ENCODE results near the gene PCED1B. TPM values are rescaled to one million over a fixed set of nuclear protein-coding genes. Genes with fewer than 3 reads are reported as not detected.

PCED1B gene
- total RNA-seq, 1 donor from 2014 or later = 7.6 TPM

DNA sequence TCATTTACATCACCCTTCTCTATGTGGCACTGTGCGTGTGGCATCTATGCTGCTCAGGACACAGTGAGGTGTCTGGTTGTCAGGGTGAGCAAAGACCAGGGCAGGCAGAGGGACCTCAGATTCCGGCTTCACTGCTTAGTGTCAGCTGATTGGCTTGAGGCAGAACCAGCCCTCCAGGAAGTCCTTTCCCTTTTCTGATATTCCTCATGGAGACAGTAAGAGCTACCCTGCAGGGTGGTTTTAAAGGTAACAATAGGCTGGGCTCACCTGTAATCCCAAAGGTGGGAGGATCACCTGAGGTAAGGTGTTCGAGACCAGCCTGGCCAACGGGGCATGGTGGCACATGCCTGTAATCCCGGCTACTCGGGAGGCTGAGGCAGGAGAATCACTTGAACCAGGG is 129.6 kb downstream of the PCED1B start:
- TF ChIP-seq, protein P1, sequence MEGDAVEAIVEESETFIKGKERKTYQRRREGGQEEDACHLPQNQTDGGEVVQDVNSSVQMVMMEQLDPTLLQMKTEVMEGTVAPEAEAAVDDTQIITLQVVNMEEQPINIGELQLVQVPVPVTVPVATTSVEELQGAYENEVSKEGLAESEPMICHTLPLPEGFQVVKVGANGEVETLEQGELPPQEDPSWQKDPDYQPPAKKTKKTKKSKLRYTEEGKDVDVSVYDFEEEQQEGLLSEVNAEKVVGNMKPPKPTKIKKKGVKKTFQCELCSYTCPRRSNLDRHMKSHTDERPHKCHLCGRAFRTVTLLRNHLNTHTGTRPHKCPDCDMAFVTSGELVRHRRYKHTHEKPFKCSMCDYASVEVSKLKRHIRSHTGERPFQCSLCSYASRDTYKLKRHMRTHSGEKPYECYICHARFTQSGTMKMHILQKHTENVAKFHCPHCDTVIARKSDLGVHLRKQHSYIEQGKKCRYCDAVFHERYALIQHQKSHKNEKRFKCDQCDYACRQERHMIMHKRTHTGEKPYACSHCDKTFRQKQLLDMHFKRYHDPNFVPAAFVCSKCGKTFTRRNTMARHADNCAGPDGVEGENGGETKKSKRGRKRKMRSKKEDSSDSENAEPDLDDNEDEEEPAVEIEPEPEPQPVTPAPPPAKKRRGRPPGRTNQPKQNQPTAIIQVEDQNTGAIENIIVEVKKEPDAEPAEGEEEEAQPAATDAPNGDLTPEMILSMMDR (IDR thresholded peaks at IDR 0.05) = no peak
- Histone ChIP-seq H3K27me3 (no peaks in the 10 kb centered on the region), H3K27ac (no peak overlapping the region), H3K4me1 (peaks cover 22% of the 10 kb centered on the region), H3K4me3 (no peak overlapping the region), H3K9me3 (no peaks in the 10 kb centered on the region), H3K36me3 (no peaks in the 10 kb centered on the region)
- ATAC-seq (no peak), DNase-seq (no peak)
- intact Hi-C loops (cut with DNase I) = no loop called here

DNA sequence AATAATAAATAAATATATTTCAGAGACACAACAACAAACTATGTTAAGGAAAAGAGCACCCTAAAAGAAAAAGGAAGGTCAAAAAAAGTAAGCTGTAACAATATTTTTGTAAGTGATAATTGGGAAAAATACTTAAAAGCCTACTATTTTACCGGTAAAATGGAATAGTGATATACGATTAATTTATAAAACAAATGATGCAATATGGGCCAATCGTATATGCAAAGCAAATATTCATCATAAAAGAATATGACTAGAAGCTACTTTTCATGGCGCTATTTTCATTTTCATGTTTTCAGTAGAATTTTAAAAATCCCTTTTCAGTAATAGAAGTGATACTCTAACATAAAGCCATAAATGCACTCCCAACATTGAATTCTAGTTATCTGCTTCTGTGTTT is 131.4 kb downstream of the PCED1B start:
- TF ChIP-seq, protein P1 (IDR thresholded peaks at IDR 0.05) = no peak
- intact Hi-C loops (cut with DNase I) = no loop called here
- no peak for DNase-seq
- no peaks in the 10 kb centered on the region for H3K36me3 ChIP-seq
- H3K27me3 ChIP-seq = no peaks in the 10 kb centered on the region
- no peak for ATAC-seq
- H3K27ac ChIP-seq = no peak overlapping the region
- no peak overlapping the region for H3K4me3 ChIP-seq
- H3K9me3 ChIP-seq = no peaks in the 10 kb centered on the region
- peaks cover 22% of the 10 kb centered on the region for H3K4me1 ChIP-seq

DNA sequence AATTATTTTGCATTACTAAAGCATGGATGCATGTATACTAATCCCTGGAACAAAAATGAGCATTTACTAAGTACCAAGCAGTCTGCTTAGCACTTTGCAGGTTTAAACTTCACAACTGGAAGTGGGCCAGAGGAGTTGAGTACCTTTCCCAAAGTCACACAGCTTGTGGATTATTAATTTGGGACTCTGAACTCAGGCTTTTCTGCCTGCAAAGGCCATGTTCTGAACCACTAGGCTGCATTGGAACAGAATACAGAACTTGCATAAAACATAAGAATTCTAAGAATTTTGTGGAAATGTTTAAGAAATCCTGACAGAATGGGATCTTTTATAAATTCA is 133.2 kb downstream of the PCED1B start:
- peaks cover 9% of the 10 kb centered on the region for H3K4me1 ChIP-seq
- TF ChIP-seq, protein P1 (IDR thresholded peaks at IDR 0.05) = no peak
- H3K36me3 ChIP-seq = no peaks in the 10 kb centered on the region
- no peaks in the 10 kb centered on the region for H3K9me3 ChIP-seq
- ATAC-seq (no peak), DNase-seq (no peak)
- no peak overlapping the region for H3K4me3 ChIP-seq
- H3K27me3 ChIP-seq = no peaks in the 10 kb centered on the region
- no peak overlapping the region for H3K27ac ChIP-seq
- intact Hi-C loops (cut with DNase I) = no loop called here

DNA sequence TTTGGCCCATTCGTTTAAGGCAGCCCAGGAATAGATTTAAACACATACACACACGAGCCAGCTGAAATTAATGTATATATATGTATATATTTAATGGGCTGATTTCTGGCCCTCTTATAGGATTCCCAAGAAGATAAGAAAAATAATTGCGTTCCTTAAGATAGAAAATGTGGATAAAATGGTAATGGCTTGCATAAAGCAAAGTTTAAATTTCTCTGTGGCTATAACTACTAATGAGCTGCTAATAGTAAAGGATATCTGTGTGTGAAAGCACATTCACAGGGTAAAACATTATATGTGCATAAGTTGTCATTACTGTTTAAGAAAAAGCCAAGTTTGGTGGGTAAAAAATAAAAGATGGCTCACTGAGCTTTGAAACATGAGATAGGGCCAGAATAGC is 134.0 kb downstream of the PCED1B start:
- intact Hi-C loops (cut with DNase I) = no loop called here

DNA sequence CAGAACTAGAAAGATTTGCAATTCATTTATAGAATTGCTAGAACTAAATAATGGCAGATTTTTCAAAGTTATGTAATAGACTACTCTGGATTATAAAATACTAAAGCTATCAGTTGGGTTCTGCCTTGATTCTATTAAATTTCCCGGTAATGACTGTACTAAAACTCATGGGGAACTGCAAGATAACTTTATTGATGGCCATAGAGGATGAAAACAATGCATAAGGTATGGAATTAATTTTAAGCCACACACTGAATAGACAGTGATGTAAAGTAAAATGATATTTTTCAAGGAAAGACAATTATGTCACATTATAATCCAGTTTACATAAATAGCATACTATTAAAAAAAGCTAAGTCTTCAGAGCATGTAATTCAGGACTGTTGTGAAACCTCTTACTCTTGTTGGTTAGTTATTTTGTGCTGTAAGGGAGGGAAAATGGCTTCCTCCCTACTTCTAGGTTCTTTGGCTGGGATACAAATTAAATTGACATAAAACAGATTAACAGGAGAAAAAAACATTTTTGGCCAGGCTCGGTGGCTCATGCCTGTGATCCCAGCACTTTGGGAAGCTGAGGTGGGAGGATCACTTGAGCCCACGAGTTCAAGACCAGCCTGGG is 134.7 kb downstream of the PCED1B start:
- Histone ChIP-seq H3K4me3 (peak overlapping the region; percentile 41), H3K36me3 (no peaks in the 10 kb centered on the region), H3K9me3 (no peaks in the 10 kb centered on the region), H3K27me3 (no peaks in the 10 kb centered on the region), H3K27ac (no peak overlapping the region), H3K4me1 (no peaks in the 10 kb centered on the region)
- intact Hi-C loops (cut with DNase I) = no loop called here
- ATAC-seq (no peak), DNase-seq (no peak)
- TF ChIP-seq, protein P1 (IDR thresholded peaks at IDR 0.05) = no peak

More for the DNA sequence above, 134.0 kb downstream of the PCED1B start:
- Histone ChIP-seq H3K9me3 (no peaks in the 10 kb centered on the region), H3K4me1 (peaks cover 3% of the 10 kb centered on the region), H3K36me3 (no peaks in the 10 kb centered on the region), H3K27me3 (no peaks in the 10 kb centered on the region), H3K27ac (no peak overlapping the region), H3K4me3 (peak overlapping the region; percentile 41)
- TF ChIP-seq, protein P1 (IDR thresholded peaks at IDR 0.05) = no peak
- DNase-seq = no peak
- no peak for ATAC-seq

DNA sequence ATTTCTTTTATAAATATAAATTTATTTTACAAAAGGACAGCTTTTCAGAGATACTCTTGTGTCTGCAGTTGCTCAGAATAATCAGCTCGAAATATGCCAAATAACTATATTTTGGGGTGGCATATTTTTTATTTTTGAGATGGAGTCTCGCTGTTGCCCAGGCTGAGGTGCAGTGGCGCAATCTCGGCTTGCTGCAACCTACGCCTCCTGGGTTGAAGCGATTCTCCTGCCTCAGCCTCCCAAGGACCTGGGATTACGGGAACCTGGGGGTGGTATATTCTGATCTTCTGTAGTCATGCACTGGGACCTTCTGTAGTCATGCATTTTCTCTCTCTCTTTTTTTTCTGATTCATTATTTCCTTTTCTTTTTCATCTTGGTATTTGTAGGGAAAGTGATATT is 135.3 kb downstream of the PCED1B start:
- H3K27me3 ChIP-seq = no peaks in the 10 kb centered on the region
- TF ChIP-seq, protein P1 (IDR thresholded peaks at IDR 0.05) = no peak
- intact Hi-C loops (cut with DNase I) = no loop called here
- peak overlapping the region; percentile 41 for H3K4me3 ChIP-seq
- H3K27ac ChIP-seq = no peak overlapping the region
- no peaks in the 10 kb centered on the region for H3K4me1 ChIP-seq
- ATAC-seq (no peak), DNase-seq (no peak)
- H3K36me3 ChIP-seq = no peaks in the 10 kb centered on the region
- no peaks in the 10 kb centered on the region for H3K9me3 ChIP-seq
